ENCODE results near the gene ZNF124.
"Not testable (repeated sequence)": the region's sequence is repeated elsewhere in the genome, so short reads cannot be mapped to it uniquely, and the experiment has no call there.

Gene ZNF124

DNA sequence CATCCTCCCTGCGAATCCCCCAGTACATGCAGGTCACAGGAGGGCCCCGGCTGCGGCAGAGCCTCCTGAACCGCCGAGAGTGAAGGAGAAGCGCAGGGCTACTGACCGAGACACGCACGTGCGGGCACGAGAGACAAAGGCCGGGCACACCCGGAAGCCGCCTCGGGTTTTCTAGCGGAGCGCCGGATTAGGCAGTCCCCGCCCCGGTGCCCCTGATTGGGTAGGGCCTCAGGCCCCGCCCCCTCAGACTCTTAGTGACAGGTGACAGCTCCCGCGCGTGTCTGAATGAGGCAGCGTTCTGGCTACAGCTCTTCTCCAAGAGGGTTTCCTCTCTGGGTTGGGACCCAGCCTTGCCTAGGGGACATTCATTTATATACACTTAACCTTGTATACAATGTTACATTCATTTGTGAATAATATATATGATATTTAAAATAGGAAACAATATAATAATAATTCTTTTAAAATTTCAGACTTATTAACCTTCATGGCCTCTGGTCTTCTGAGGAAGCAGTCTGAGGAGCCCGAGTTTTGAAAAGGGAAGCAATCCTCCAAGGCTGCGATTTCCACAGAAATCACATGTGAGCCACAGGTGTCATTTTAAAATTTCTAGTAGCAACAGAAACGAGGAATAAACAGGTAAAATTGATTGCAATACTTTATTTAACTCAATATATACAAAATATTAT, at the start of gene ZNF124:
ZNF124 (minus strand) TSS at position 146 of the 689 bp plus-strand sequence; CDS start at position 3, 143 bp downstream.
- peak; percentile 13 to 20 for DNase-seq

DNA sequence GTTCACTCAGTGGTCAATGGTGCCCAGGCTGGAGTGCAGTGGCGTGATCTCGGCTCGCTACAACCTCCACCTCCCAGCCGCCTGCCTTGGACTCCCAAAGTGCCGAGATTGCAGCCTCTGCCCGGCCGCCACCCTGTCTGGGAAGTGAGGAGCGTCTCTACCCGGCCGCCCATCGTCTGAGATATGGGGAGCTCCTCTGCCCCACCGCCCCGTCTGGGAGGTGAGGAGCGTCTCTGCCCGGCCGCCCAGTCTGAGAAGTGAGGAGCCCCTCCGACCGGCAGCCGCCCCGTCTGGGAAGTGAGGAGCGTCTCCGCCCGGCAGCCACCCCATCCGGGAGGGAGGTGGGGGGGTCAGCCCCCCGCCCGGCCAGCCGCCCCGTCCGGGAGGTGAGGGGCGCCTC, 48.5 kb upstream of the ZNF124 start:
- DNase-seq, result not testable (repeated sequence)

DNA sequence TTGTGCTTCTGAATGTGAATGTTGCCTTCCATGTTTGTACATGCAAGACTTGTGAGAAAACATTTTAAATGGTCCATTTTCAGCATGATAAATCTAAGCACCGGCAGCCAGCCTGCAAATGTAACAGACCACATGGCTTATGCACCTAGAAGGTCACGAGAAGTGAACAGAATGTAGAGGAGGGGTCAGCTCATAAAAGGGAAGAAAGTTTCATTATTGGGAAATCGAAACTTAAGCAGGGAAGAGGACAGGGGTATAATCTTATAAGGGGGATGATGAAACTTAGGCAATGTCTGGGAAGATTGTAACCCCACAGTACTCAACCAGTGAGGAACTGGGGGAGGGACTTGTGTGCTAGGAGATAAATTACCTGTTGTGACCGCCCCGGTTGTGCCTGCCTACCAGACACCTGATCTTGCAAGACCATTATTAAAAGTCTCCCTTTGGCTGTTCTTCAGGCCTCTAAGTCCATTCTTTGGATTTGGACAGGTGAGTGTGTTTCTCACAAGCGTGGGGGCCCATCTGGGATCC, 46.4 kb upstream of the ZNF124 start:
- DNase-seq, result no peak

DNA sequence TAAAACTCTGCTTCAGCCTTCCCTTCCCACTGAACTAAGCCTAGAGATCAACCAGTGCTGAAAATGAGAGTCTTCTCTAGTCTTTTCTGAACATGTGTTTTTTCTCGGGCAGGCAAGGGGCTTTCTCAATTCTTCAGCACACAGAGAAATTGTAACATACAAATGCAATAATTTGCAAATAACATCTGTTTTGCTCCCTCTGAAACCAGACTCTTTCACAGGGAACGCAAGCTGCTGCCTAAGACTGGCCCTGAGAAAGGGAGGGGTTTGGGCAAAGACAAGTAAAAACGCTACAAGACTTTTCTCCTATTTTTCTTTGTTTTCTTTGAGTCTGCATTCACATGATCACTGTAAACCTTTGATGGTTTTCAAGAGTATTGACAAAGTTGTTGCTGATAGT, 44.4 kb upstream of the ZNF124 start:
- DNase-seq, result no peak

DNA sequence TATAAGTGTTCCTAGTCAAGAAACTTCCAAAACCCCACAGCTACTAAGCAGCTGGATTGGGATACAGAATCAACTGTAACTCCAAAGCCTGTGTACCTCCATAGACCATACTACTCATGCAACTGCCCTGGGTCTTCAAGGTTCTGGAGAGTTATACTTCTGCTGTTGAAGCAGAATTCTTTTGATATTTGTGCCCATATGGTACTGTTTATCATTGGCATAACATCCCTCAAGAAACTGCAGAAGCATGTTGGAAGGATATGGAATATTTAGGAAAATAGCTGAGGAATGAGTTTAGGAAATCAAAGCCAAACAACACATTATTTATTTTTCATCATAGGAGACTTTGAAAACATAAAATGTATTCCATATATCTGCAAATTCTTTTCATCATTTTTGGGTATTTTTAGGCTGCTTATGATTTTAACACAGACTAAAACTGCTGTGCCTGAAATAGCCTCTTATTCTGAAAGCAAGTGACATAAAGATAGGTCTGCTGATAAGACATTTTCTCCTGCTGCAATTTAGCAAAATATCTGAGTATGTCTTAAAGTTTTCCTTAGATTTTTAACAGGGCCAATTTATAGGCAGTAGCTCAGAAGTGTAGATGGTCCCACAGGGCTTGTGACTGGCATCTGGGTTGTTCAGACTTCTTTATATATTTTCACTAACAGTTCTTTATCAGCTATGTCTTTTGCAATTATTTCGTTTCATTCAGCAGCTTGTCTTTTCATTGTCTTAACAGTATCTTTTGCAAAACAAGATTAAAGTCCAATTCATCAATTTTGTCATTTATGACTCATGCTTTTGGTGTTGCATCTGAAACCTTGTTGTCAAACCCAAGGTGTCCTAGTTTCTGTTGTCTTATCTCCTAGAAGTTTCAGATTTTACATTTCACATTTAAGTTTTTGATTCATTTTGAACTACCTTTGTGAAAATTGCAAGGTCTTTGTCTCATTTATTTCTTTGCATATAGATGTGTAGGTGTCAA, 41.1 kb upstream of the ZNF124 start:
- DNase-seq, result no peak

DNA sequence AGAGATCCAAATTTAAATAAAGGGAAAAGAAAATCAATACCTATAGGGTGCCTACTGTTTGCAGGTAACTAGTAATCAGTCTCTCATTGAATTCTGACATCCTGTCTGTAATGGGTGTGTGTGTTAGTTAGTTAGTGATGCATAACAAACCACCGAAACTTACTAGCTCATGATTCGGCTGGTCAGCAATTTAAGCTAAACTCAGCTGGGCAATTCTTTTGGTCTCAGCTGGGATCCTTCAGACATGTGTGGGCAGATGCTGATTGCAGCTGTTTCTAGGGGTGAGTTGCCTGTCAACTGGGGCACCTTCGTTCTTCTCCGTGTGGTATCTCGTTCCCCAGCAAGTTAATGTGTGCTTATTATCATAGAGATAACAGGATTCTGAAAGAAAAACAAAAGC, 40.2 kb upstream of the ZNF124 start:
- no peak for DNase-seq

DNA sequence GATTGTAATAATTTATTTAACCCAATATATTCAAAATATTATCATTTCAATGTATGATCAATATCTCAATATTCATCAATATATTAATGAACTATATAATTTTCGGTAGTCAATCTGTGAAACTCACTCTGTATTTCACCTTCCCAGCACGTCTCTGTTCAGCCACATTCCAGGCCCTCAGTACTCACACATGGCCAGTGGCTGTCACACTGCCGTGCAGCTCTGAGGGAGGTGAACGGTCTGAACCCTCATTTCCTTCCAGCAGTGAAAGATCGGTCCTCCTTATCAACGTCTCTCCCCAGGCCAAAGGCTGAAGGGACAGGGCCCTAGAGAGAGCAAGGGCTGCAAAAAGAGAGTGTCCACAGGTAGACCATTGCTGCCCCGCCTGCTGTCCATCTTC, 39.5 kb upstream of the ZNF124 start:
- DNase-seq, result no peak

DNA sequence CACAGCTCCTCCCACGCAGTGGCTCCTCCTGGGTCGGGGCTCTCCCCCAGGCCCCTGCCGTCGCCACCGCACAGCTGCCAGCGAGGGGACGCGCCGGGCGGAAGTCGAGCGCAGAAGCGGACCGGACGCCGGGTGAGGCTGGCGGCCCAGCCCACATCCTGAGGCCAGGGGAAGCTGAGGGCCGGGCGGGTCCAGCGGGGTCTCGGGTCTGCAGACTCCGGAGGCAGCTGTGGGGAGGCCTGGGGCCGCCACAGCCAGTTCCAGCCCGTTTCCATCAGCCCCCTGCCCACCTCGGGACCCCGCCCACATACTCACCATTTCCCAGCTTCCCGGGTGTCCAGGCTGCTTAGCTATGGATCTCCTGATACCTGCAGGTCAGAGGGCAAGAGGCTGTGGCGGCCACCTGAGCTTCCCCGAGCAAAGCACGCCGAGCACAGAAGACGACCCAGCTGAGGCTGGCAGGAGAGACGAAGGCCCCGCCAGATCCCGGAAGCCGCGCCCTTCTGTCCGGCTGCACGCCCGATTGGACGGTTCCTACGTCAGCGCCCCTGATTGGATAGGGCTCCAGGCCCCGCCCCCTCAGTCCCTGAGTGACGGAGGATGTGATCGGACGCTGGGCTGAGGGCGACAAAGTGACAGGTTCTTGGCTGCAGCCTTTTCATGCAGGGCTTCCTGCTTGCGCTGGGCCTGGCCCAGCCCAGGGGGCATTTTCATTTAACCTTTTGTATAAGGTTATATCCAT, 38.7 kb upstream of the ZNF124 start:
- DNase-seq, result peak; percentile 93 to 94

DNA sequence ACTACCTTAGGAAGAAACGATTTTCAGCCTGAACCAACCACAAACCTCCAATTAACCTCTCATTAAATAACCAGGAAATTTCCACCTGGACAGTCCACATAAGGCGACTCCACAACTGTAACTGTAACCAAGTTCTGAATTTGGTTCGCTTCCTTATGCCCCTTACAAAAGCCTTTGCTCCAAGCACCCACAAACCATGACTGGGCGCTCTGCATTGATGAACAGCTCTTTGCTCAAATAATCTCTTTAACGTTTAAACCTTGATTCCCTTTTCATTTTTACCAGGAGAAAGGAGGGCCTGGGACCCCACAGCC, 38.2 kb upstream of the ZNF124 start:
- peak; percentile 31 to 54 for DNase-seq

DNA sequence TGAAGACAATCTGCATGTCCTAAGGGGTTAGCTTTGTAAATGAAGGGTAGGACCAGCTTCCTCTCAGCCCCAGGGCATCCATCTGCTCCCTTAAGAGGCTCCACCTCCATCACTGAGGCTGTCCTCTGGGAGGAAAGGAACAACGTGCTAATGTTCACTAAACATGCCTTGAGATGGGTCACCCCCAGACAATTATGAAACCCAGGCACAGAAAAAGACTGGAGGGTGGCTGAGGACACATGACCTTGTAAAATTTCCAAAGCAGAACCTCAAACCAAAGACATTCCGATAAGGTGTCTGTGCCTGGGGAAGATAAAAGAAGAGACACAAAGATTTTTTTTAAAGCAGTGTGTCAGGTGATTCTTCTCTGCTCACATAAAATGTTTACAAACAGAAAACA, 37.6 kb upstream of the ZNF124 start:
- DNase-seq, result no peak

DNA sequence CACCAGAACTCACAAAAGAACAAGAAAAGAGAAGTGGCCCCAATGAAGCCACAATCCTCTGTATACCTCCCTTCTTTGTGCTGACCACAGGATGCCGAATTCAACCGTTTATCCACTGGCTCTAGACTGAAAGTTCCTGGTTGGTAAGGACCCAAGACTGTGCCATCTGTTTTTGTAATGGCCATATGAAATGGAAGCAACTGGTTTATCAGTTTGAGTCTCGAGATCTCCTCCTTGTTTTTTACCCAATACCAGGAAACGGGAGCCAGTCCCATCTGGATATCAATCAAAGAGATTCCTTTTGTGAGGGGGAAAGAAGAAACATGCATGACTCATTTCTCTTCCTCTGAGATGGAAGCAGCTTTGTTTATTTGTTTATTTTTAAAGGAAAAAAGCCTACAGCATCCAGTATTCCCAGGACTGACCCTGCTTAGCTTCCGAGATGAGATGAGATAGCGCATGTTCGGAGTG, 32.4 kb upstream of the ZNF124 start:
- no peak for DNase-seq

DNA sequence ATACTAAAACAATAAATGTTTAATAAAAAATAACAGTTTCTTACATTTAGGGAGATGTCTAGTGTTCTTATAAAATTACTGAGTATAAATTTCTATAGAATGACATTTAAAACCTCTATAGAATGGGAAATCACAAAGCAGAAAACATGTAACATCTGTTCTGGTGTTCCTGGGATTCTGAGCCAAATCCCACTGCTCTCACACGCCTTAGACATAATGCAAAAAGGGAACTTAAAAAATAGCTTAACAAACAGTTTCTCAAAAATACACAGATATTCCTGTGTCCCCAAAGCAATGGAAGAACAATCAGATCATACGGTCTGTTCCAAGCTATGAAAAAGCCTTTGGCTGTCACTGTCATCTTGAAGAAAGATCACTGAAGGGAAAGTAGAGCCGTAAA, 27.0 kb upstream of the ZNF124 start:
- no peak for DNase-seq

DNA sequence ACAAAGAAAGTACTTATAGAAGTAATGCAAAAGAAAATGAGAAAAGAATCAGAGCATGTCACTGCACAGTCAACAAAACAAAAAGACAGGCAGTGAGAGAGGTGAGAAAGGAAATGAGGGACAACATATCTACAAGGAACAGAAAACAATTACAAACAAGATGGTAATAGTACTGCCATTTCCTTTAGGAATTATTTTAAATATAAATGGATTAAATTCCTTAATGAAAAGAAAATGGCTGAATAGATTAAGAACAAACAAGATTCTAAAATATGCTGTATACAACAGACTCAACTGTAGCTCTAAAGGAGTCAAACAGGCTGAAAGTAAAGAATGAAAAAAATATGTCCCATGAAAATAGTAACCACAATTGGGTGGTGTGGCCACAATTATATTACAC, 22.1 kb upstream of the ZNF124 start:
- no peak for DNase-seq

DNA sequence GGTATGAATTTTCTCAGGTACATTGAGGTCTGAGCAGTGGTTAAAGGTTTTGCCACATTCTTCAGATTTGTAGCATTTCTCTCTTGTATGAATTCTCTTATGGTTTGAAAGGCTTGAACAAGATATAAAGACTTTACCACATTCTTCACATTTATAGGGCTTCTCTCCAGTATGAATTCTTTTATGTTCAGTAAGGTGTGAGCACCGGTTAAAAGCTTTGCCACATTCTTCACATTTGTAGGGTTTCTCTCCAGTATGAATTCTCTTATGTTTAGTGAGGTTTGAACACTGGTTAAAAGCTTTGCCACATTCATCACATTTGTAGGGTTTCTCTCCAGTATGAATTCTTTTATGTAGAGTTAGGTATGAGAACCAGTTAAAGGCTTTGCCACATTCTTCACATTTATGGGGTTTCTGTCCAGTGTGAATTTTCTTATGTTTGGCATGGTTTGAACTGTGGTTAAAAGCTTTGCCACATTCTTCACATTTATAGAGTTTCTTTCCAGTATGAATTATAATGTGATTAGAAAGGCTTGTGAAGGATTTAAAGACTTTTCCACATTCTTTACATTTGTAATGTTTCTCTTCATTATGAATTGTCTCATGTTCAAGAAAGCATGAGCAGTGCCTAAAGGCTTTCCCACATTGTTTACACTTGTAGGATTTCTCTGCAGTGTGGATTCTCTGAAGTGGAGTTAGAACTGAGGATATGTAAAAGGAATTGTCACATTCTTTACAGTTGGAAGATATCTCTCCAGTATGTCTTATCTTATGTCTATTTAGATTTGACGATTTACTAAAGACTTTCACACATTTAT, 18.4 kb upstream of the ZNF124 start:
- no peak for DNase-seq

DNA sequence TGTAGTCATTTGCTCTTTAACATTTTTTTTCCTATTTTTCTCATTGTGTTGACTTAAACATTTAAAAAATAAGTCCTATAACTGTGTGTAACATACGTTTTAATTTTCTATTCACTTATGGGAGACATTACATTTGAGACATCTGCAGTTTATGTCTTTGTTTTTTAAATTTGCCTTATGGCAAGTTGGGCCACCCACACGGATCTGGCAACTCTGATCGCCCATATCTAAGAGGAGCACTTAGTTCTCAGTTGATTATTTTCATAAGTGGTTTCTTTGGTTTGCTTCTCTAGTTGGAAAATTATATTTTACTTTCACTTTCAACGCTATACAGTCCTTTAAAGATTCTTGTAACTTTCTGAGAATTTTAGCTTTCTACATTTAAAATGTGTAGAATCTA, 13.8 kb upstream of the ZNF124 start:
- DNase-seq, result no peak

DNA sequence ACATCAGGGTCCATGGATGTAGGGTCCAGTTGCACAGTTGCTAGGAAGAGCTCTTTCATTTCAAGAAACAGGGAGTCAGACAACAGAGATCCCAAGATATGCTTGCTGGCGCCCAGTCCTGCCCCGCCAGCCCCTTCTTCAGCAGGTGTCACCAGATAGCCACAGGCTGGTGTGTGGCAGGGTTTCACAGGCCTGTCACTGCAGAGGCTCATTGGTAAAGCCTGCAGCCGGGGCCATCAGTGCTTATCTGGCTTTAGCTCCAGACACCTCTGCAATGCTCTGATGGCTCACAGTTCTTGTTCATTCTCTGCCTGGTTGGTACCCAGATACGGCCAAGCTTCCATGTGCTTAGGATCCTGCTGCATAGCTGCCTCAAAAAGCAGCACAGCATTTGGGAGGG, 12.4 kb upstream of the ZNF124 start:
- DNase-seq, result no peak

DNA sequence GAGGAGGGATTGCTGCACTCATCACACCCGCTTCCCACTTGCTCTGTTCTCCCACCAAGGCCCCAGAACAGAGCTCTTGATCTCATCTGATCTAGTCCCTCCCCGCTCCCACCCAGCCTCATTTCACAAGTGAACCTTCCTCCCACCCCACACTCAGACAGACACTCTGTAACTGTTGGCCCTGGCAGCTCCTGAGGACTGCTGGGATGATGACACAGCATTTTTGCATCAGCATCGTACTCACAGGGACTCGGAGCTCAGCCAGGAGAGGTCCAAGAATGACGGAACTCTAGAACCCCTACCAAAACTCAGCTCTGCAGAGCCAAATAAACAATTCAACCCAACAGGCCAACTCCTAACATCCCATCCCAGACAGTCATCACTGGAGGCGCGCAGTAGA, 11.2 kb upstream of the ZNF124 start:
- no peak for DNase-seq

DNA sequence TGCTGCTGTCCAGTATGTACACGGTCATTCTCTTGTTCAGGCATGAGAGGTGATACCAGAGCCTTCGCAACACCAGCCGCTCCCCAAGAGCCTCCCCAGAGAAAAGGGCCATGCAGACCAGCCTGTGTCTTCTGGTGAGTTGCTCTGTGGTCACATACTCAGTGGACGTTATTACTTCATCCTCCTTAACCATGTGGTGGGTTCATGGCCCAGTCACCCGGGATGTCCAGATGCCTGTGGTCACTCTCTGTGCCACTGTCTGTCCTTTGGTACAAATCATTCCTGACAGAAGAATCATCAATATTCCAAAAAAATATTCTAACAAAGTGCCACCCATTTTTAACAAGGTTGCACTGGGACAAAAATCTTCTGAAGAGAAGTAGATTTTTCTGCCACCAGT, 8.8 kb upstream of the ZNF124 start:
- DNase-seq, result no peak

DNA sequence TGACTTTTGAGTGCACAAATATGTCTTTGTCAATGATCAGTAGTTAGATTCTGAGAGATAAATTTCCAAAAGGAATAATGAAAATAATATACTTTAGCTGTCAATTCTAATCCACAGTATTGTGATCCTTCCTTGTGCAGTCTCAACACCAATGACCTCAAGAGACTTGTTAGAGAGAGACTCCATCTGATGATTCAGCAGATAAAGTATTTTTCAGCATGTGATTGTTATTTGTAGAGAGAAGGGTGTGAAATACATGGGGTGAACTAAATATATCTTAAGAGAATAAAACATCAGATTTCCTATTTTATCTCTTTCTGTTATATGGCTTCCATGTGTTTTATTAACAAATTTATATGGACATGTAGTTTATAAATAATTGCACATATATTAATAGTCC, 5.9 kb upstream of the ZNF124 start:
- no peak for DNase-seq

DNA sequence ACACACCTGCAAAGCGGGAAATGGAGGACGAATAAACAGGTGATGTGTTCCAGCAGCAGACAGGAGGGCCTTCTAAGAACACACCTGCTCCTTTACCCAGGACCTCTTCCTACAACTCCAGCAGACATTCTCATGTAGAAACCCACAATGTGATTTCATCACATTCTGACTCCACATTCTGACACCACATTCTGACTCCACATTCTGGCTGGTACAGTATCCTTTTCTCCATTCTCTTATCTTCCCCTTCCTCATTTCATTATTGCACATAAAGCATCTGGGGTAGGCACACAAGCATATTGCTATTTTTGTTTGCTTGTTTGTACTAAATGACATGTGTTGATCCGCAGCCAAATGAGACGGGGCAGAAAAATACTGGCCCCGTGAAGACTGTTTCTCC, 3.6 kb upstream of the ZNF124 start:
- DNase-seq, result peak; percentile 61 to 69

DNA sequence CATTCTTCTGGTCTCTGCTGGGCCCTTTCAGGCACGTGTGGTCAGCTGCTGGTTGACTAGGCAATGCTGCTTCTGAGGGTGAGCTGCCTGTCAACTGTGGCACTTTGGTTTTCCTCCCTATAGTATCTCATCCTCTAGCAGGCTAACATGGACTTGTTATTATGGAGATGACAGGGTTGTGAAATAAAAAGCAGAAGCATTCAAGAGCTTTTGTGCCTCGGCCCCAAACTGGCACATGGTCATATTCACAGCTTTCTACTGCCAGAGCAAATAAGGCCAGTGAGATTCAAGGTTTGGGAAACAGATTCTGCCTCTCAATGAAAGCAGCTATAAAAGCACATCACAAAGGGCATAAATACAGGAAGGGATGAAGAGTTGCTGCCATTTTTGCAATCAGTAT, 1.6 kb upstream of the ZNF124 start:
- peak; percentile 55 to 62 for DNase-seq

DNA sequence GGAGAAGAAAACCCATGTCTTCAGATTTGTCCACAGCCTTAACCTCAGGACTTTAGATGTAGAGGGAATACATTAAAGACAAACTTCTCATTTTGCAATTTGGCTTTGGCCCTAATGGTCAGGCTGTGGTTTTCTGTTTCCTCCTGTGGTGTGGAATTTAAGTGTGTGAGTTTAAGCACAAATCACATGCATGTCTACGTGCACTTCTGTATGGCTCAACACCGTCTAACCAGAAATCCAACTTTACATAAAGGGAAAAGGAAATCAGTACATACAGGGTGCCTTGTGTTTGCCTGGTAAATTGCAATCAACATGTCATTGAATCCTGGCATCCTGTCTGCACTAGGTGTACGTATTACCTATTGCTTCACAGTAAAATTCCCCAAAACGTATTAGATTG, 1.2 kb upstream of the ZNF124 start:
- DNase-seq, result peak; percentile 90 to 92

Data from AML-193 (cell line).